ENCODE measurements around the gene BRINP2. TPM values are rescaled to one million over a fixed set of nuclear protein-coding genes. Genes with fewer than 3 reads are reported as not detected.

Gene BRINP2
- total RNA-seq, 1 experiment from 2014 or later, result 0.24 TPM

DNA sequence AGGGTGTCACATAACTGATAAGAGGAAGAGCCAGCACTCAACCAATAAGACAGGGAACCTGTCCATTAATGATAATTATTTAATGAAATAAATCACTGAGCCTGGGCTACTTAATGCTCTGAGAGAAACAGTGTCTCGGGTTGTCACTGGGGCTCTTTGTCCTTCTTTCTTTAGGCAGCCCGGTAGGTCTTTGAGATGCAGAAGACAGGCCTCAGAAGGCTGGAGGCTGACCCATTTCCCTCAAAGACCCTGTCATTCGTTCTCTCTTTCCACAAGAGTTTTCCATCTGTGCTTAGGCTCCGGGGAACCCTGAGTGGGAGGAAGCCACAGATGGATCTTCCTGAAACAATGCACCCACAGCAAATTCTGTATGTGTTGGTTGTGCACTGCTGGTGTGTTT, 68.2 kb downstream of the BRINP2 start (continued):
- TF ChIP-seq IRF2 (CRISPR knock-in tag; IDR thresholded peaks at IDR 0.05; ENCODE audit: borderline replicate concordance, low read depth), result no peak
- TF ChIP-seq NFYB (CRISPR knock-in tag; conservative IDR thresholded peaks at IDR 0.05; ENCODE audit: low read depth), result no peak
- no peak for TF ChIP-seq GABPB1 (CRISPR knock-in tag; IDR thresholded peaks at IDR 0.05)
- TF ChIP-seq, protein P1, sequence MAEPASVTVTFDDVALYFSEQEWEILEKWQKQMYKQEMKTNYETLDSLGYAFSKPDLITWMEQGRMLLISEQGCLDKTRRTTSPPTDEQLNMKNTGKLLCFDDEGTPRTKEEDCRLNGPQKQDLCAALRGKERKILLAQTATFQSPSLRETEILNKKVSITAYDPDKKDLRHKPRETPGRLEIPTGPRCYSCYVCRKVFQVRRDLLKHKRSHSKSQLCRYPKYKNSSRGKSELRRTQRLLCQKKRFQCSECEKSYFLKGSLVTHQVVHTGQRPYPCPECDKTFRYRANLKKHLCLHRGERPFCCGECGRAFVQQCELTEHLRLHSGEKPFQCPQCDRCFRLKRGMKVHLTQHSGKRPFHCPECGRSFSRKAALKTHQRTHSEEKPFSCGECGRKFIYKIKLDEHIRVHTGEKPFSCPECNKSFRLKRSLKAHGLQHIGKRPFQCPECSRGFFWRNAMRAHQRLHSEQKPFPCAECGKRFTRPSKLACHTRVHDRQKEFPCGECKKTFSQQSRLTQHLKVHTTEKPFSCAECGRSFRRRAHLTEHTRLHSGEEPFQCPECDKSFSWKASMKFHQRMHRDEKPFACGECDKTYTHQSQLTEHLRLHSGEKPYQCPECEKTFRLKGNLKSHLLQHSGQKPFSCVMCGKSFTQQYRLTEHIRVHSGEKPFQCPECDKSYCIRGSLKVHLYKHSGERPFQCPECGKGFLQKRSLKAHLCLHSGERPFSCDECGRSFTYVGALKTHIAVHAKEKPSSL (CRISPR knock-in tag; conservative IDR thresholded peaks at IDR 0.05), result no peak
- TF ChIP-seq NR1H2 (CRISPR knock-in tag; IDR thresholded peaks at IDR 0.05), result no peak
- TF ChIP-seq CBFB (CRISPR knock-in tag; IDR thresholded peaks at IDR 0.05; ENCODE audit: low read depth), result no peak
- no peak for TF ChIP-seq MYBL2 (CRISPR knock-in tag; IDR thresholded peaks at IDR 0.05)
- TF ChIP-seq NFE2L1 (CRISPR knock-in tag; IDR thresholded peaks at IDR 0.05), result no peak
- TF ChIP-seq, protein P2, sequence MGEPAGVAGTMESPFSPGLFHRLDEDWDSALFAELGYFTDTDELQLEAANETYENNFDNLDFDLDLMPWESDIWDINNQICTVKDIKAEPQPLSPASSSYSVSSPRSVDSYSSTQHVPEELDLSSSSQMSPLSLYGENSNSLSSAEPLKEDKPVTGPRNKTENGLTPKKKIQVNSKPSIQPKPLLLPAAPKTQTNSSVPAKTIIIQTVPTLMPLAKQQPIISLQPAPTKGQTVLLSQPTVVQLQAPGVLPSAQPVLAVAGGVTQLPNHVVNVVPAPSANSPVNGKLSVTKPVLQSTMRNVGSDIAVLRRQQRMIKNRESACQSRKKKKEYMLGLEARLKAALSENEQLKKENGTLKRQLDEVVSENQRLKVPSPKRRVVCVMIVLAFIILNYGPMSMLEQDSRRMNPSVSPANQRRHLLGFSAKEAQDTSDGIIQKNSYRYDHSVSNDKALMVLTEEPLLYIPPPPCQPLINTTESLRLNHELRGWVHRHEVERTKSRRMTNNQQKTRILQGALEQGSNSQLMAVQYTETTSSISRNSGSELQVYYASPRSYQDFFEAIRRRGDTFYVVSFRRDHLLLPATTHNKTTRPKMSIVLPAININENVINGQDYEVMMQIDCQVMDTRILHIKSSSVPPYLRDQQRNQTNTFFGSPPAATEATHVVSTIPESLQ (CRISPR knock-in tag; IDR thresholded peaks at IDR 0.05), result no peak
- no peak for TF ChIP-seq NR3C1 (CRISPR knock-in tag; conservative IDR thresholded peaks at IDR 0.05; ENCODE audit: low read depth)

DNA sequence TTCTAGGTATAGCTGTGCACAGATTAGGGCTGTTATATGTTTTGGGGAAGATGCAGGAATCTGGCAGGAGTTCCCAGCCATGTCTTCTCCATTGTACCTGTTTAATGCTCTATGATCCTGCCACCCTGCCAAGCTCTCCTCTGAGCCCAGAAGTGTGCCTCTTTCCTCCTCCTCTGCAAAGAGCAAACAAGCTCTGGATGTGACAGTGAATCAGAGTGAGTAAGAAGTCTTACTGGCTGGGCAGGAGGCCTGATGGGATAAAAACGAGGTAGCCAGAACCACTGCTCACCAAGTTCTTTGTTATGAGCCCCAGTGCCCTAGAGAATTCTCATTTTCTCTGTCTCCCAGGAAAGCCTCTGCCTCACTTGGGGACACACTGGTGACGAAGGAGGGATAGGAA, 69.0 kb downstream of the BRINP2 start:
- Mint-ChIP-seq H3K9me3 (no peaks in the 10 kb centered on the region; the same call in 1 of the 2 replicates), H3K4me3 (no peak overlapping the region), H3K27me3 (ENCODE audit: low read depth) (no peaks in the 10 kb centered on the region; the same call in 1 of the 2 replicates), H3K4me1 (peaks cover 12% of the 10 kb centered on the region), H3K27ac (no peak overlapping the region), H3K36me3 (no peaks in the 10 kb centered on the region)
- DNase-seq (ENCODE audit: low spot score) (no peak), ATAC-seq (no peak)
- no peak for TF ChIP-seq CREM (CRISPR knock-in tag; IDR thresholded peaks at IDR 0.05)
- TF ChIP-seq, protein P3, sequence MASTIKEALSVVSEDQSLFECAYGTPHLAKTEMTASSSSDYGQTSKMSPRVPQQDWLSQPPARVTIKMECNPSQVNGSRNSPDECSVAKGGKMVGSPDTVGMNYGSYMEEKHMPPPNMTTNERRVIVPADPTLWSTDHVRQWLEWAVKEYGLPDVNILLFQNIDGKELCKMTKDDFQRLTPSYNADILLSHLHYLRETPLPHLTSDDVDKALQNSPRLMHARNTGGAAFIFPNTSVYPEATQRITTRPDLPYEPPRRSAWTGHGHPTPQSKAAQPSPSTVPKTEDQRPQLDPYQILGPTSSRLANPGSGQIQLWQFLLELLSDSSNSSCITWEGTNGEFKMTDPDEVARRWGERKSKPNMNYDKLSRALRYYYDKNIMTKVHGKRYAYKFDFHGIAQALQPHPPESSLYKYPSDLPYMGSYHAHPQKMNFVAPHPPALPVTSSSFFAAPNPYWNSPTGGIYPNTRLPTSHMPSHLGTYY (CRISPR knock-in tag; IDR thresholded peaks at IDR 0.05), result no peak
- TF ChIP-seq, protein P4, sequence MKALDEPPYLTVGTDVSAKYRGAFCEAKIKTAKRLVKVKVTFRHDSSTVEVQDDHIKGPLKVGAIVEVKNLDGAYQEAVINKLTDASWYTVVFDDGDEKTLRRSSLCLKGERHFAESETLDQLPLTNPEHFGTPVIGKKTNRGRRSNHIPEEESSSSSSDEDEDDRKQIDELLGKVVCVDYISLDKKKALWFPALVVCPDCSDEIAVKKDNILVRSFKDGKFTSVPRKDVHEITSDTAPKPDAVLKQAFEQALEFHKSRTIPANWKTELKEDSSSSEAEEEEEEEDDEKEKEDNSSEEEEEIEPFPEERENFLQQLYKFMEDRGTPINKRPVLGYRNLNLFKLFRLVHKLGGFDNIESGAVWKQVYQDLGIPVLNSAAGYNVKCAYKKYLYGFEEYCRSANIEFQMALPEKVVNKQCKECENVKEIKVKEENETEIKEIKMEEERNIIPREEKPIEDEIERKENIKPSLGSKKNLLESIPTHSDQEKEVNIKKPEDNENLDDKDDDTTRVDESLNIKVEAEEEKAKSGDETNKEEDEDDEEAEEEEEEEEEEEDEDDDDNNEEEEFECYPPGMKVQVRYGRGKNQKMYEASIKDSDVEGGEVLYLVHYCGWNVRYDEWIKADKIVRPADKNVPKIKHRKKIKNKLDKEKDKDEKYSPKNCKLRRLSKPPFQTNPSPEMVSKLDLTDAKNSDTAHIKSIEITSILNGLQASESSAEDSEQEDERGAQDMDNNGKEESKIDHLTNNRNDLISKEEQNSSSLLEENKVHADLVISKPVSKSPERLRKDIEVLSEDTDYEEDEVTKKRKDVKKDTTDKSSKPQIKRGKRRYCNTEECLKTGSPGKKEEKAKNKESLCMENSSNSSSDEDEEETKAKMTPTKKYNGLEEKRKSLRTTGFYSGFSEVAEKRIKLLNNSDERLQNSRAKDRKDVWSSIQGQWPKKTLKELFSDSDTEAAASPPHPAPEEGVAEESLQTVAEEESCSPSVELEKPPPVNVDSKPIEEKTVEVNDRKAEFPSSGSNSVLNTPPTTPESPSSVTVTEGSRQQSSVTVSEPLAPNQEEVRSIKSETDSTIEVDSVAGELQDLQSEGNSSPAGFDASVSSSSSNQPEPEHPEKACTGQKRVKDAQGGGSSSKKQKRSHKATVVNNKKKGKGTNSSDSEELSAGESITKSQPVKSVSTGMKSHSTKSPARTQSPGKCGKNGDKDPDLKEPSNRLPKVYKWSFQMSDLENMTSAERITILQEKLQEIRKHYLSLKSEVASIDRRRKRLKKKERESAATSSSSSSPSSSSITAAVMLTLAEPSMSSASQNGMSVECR (CRISPR knock-in tag; IDR thresholded peaks at IDR 0.05; ENCODE audit: borderline replicate concordance), result no peak
- TF ChIP-seq NR2C2 (CRISPR knock-in tag; IDR thresholded peaks at IDR 0.05), result no peak
- no peak for TF ChIP-seq FOXK1 (CRISPR knock-in tag; IDR thresholded peaks at IDR 0.05)
- TF ChIP-seq, protein P5, sequence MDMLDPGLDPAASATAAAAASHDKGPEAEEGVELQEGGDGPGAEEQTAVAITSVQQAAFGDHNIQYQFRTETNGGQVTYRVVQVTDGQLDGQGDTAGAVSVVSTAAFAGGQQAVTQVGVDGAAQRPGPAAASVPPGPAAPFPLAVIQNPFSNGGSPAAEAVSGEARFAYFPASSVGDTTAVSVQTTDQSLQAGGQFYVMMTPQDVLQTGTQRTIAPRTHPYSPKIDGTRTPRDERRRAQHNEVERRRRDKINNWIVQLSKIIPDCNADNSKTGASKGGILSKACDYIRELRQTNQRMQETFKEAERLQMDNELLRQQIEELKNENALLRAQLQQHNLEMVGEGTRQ (CRISPR knock-in tag; IDR thresholded peaks at IDR 0.05), result no peak
- TF ChIP-seq MXD4 (CRISPR knock-in tag; IDR thresholded peaks at IDR 0.05; ENCODE audit: borderline replicate concordance), result no peak
- no peak for TF ChIP-seq ESRRA (CRISPR knock-in tag; IDR thresholded peaks at IDR 0.05; ENCODE audit: borderline replicate concordance)
- TF ChIP-seq NFATC4 (CRISPR knock-in tag; IDR thresholded peaks at IDR 0.05), result no peak
- TF ChIP-seq, protein P6, sequence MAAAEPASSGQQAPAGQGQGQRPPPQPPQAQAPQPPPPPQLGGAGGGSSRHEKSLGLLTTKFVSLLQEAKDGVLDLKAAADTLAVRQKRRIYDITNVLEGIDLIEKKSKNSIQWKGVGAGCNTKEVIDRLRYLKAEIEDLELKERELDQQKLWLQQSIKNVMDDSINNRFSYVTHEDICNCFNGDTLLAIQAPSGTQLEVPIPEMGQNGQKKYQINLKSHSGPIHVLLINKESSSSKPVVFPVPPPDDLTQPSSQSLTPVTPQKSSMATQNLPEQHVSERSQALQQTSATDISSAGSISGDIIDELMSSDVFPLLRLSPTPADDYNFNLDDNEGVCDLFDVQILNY (CRISPR knock-in tag; IDR thresholded peaks at IDR 0.05), result no peak
- no peak for TF ChIP-seq CREB1 (CRISPR knock-in tag; IDR thresholded peaks at IDR 0.05)
- no peak for TF ChIP-seq KAT7 (CRISPR knock-in tag; IDR thresholded peaks at IDR 0.05; ENCODE audit: borderline replicate concordance)
- CTCF ChIA-PET, result no interaction called here
- POLR2A ChIA-PET, result no interaction called here
